Dendritic cell treated with granulocyte-macrophage colony-stimulating factor and Interleukin-4, amounts not matched to agents 40 ng/mL and 50 ng/mL, for 4 days (primary cell): Measurements from ENCODE around the gene STIM1.

ENCODE experiments used
- H3K27ac Mint-ChIP-seq: one replicate; pipeline ENCODE4 v1.8.0; 2022; ENCODE audit warnings: mild to moderate bottlenecking, mixed read lengths
- H3K27me3 Mint-ChIP-seq: one replicate; pipeline ENCODE4 v1.8.0; 2022; ENCODE audit warnings: mild to moderate bottlenecking, mixed read lengths
- H3K36me3 Mint-ChIP-seq: one replicate; pipeline ENCODE4 v1.8.0; 2022; ENCODE audit warnings: low read depth, mixed read lengths
- H3K4me1 Mint-ChIP-seq: one replicate; pipeline ENCODE4 v1.8.0; 2022; ENCODE audit warnings: low read depth, mixed read lengths
- H3K4me3 Mint-ChIP-seq: one replicate; pipeline ENCODE4 v1.8.0; 2022; ENCODE audit warnings: mild to moderate bottlenecking, moderate library complexity, mixed read lengths
- H3K9me3 Mint-ChIP-seq: one replicate; pipeline ENCODE4 v1.8.0; 2022; ENCODE audit warnings: mixed read lengths
- intact Hi-C: fragments of 100-400 bp; cut with micrococcal nuclease; formaldehyde crosslinking; loops from one replicate; pipeline ENCODE4 v1.15.0; 2022

Gene STIM1

DNA sequence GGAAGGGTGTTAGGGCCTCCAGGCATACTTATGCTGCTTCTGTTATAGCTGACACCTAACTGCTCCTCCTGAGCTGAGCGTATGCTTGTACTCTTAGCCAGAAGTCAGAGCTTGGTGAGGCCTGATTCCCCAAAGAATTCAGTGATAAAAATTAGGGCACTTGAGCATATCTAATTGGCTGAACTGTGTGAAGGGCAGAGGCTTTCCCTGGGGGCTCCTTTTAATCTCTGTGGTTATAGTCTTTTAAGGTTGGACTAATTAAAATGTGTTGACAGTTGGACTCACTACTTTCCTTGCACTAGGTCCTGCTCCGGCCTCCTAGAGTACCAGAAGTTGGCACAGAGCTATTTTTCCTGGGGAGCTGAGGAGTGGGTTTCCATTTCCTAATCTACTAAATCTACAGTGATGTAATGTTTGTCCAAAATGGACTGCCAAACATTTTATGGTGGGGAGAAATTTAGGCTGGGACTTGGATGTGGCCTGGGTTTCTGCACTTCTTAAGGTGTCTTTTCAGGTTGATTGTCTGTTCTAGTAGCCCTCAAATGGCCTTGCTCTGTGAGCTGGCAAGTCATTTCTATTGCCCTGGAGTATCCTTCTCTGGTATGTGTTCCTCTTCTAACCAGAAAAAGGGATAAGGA, 18.4 kb downstream of the STIM1 start:
- peaks cover 58% of the 10 kb centered on the region for H3K4me1 Mint-ChIP-seq
- no peak overlapping the region for H3K27ac Mint-ChIP-seq
- intact Hi-C loops = no loop called here
- peaks cover 10% of the 10 kb centered on the region for H3K36me3 Mint-ChIP-seq
- H3K4me3 Mint-ChIP-seq = no peak overlapping the region
- no peaks in the 10 kb centered on the region for H3K27me3 Mint-ChIP-seq
- H3K9me3 Mint-ChIP-seq = no peaks in the 10 kb centered on the region

- Mint-ChIP-seq H3K9me3 (no peaks in the 10 kb centered on the region), H3K36me3 (peaks cover 10% of the 10 kb centered on the region), H3K27ac (no peak overlapping the region), H3K4me1 (peaks cover 65% of the 10 kb centered on the region), H3K4me3 (no peak overlapping the region), H3K27me3 (no peaks in the 10 kb centered on the region)
- intact Hi-C loops = no loop called here
Measured at GRCh38 chr11:3876613-3877012, 21.1 kb downstream of the STIM1 start.

GRCh38 chr11:3877364-3878257, 22.1 kb downstream of the STIM1 start:
- Mint-ChIP-seq H3K27me3 (no peaks in the 10 kb centered on the region), H3K4me1 (peaks cover 59% of the 10 kb centered on the region), H3K36me3 (peaks cover 5% of the 10 kb centered on the region), H3K4me3 (no peak overlapping the region), H3K9me3 (no peaks in the 10 kb centered on the region), H3K27ac (peak overlapping the region; percentile 6)
- intact Hi-C loops = no loop called here

GRCh38 chr11:3878258-3878584, 22.8 kb downstream of the STIM1 start:
- peaks cover 64% of the 10 kb centered on the region for H3K4me1 Mint-ChIP-seq
- H3K27ac Mint-ChIP-seq = peak overlapping the region; percentile 6
- no peaks in the 10 kb centered on the region for H3K27me3 Mint-ChIP-seq
- intact Hi-C loops = no loop called here
- H3K36me3 Mint-ChIP-seq = no peaks in the 10 kb centered on the region
- no peaks in the 10 kb centered on the region for H3K9me3 Mint-ChIP-seq
- H3K4me3 Mint-ChIP-seq = no peak overlapping the region

- Mint-ChIP-seq H3K4me3 (no peak overlapping the region), H3K4me1 (peaks cover 74% of the 10 kb centered on the region), H3K27me3 (no peaks in the 10 kb centered on the region), H3K27ac (peak overlapping the region; percentile 54), H3K36me3 (no peaks in the 10 kb centered on the region), H3K9me3 (no peaks in the 10 kb centered on the region)
- intact Hi-C loops = no loop called here
Measured at GRCh38 chr11:3879216-3879966, 23.9 kb downstream of the STIM1 start.

GRCh38 chr11:3879967-3880542, 24.6 kb downstream of the STIM1 start:
- intact Hi-C loops = no loop called here
- Mint-ChIP-seq H3K27me3 (no peaks in the 10 kb centered on the region), H3K9me3 (no peaks in the 10 kb centered on the region), H3K36me3 (no peaks in the 10 kb centered on the region), H3K4me1 (peaks cover 71% of the 10 kb centered on the region), H3K27ac (peak overlapping the region; percentile 45), H3K4me3 (no peak overlapping the region)

GRCh38 chr11:3880724-3881123, 25.3 kb downstream of the STIM1 start:
- Mint-ChIP-seq H3K9me3 (no peaks in the 10 kb centered on the region), H3K4me1 (peaks cover 66% of the 10 kb centered on the region), H3K4me3 (no peak overlapping the region), H3K36me3 (no peaks in the 10 kb centered on the region), H3K27ac (peak overlapping the region; percentile 45), H3K27me3 (no peaks in the 10 kb centered on the region)
- intact Hi-C loops = no loop called here

- H3K4me3 Mint-ChIP-seq = no peak overlapping the region
- no peaks in the 10 kb centered on the region for H3K9me3 Mint-ChIP-seq
- intact Hi-C loops = no loop called here
- no peaks in the 10 kb centered on the region for H3K27me3 Mint-ChIP-seq
- H3K27ac Mint-ChIP-seq = no peak overlapping the region
- H3K36me3 Mint-ChIP-seq = no peaks in the 10 kb centered on the region
- peaks cover 65% of the 10 kb centered on the region for H3K4me1 Mint-ChIP-seq
Measured at GRCh38 chr11:3882655-3883054, 27.2 kb downstream of the STIM1 start.

DNA sequence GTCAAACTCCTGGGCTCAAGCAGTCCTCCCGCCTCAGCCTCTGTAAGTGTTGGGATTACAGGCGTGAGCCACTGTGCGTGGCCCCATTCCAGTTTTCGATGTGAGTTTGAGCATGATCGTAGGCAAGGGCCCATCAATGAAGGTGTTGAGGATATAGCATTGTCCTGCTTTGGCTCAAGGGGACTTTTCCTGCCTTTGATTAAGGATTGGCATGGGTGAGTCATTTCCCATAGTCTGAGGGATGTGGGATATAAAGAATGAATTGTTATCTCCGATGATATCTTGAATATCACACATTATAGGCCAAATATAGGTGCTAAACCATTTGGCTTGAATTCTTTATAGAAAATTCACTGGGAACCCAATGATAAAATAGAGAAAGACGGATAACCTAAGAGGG, 30.4 kb downstream of the STIM1 start:
- H3K4me3 Mint-ChIP-seq = no peak overlapping the region
- no peaks in the 10 kb centered on the region for H3K27me3 Mint-ChIP-seq
- intact Hi-C loops = no loop called here
- no peaks in the 10 kb centered on the region for H3K9me3 Mint-ChIP-seq
- peaks cover 55% of the 10 kb centered on the region for H3K4me1 Mint-ChIP-seq
- no peaks in the 10 kb centered on the region for H3K36me3 Mint-ChIP-seq
- H3K27ac Mint-ChIP-seq = no peak overlapping the region

GRCh38 chr11:3886985-3887384, 31.5 kb downstream of the STIM1 start:
- Mint-ChIP-seq H3K27ac (no peak overlapping the region), H3K36me3 (no peaks in the 10 kb centered on the region), H3K4me3 (no peak overlapping the region), H3K9me3 (no peaks in the 10 kb centered on the region), H3K4me1 (peaks cover 48% of the 10 kb centered on the region), H3K27me3 (no peaks in the 10 kb centered on the region)
- intact Hi-C loops = no loop called here

DNA sequence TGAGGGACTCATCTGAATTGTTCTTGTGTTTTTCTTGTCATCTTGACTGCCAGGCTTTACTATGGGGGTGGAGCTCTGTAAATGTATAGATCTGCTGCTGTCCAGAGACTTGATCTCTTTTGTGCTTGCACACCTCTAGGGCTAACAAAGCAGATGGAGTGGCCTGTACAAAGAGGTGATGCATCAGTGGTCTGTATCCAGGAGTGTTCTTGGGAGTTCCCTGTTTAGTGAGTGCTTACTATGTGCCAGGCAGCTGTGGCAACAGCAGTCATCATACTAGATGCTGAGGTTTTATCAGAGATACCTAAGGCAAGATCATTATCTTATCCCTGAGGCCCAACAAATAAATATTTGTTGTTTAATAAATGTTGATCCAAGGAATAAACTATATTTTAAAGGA, 33.4 kb downstream of the STIM1 start:
- no peaks in the 10 kb centered on the region for H3K27me3 Mint-ChIP-seq
- intact Hi-C loops = no loop called here
- H3K4me3 Mint-ChIP-seq = no peak overlapping the region
- no peak overlapping the region for H3K27ac Mint-ChIP-seq
- H3K4me1 Mint-ChIP-seq = peaks cover 44% of the 10 kb centered on the region
- no peaks in the 10 kb centered on the region for H3K36me3 Mint-ChIP-seq
- H3K9me3 Mint-ChIP-seq = no peaks in the 10 kb centered on the region

GRCh38 chr11:3890014-3890413, 34.5 kb downstream of the STIM1 start:
- intact Hi-C loops = no loop called here
- no peak overlapping the region for H3K27ac Mint-ChIP-seq
- no peaks in the 10 kb centered on the region for H3K27me3 Mint-ChIP-seq
- H3K4me3 Mint-ChIP-seq = no peak overlapping the region
- no peaks in the 10 kb centered on the region for H3K36me3 Mint-ChIP-seq
- no peaks in the 10 kb centered on the region for H3K9me3 Mint-ChIP-seq
- H3K4me1 Mint-ChIP-seq = peaks cover 45% of the 10 kb centered on the region

DNA sequence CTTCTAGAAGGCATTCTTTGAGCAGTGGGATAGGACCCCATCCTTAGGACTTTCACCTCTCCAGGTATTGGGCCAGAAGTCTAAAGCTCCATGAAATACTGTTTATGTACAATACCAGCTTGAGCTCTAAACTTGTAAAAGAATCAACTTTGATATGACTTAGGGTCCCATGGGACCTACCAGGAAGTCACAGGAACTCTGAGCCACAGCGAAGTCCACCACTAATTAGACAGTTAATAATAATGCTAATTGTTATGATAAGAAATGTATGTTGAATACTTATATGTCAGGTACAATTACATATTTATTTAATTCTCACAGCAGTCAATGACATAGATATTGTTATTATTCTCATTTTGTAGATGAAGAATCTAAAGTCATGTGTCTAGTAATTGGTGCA, 35.3 kb downstream of the STIM1 start:
- H3K9me3 Mint-ChIP-seq = no peaks in the 10 kb centered on the region
- intact Hi-C loops = no loop called here
- no peak overlapping the region for H3K4me3 Mint-ChIP-seq
- no peaks in the 10 kb centered on the region for H3K27me3 Mint-ChIP-seq
- H3K4me1 Mint-ChIP-seq = peaks cover 53% of the 10 kb centered on the region
- H3K36me3 Mint-ChIP-seq = no peaks in the 10 kb centered on the region
- H3K27ac Mint-ChIP-seq = no peak overlapping the region

DNA sequence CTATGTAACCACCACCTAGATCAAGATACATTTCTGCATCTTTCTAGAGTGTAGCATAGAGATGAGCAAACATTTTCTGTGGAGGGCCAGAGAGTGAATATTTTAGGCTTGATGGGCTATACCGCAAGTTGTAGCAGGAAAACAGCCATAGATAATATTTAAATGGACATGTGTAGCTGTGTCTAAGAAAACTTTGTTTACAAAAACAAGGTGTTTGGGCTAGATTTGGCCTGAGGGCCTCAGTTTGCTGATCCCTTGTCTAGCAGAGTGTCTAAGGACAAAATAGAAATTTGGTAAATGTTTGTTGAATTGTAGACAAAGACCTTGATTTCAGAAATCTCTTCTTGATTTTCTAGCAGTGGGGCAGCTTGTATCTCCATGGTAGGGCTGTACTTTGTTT, 36.3 kb downstream of the STIM1 start:
- no peak overlapping the region for H3K27ac Mint-ChIP-seq

More for the DNA sequence above, 36.3 kb downstream of the STIM1 start:
- Mint-ChIP-seq H3K36me3 (no peaks in the 10 kb centered on the region), H3K4me3 (no peak overlapping the region), H3K4me1 (peaks cover 62% of the 10 kb centered on the region), H3K9me3 (no peaks in the 10 kb centered on the region), H3K27me3 (no peaks in the 10 kb centered on the region)
- intact Hi-C loops = no loop called here
